ENCODE results near the gene GLRX5.
"Not testable (repeated sequence)": the region's sequence is repeated elsewhere in the genome, so short reads cannot be mapped to it uniquely, and the experiment has no call there.

GLRX5 gene

DNA sequence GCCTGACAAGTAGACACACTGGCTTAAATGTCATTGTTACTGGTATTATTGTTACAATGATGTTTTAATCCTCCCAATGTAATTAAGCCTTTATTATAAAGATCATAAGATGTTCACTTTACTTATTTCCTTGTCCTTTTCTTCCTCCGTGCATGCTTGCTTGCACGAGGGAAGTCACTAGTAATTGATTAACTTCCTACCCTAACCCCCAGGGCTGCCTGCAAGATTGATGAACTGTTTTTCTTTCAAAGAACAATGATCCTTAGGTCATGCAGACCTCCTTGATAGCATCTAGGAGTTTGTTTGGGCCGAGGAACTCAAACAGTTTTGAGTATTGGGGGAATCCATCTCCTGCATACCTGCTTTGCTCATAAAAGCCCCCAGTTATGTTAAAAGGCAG lies 43.0 kb downstream of the GLRX5 start:
- no peaks in the 10 kb centered on the region for H3K9me3 ChIP-seq (replicated peaks; ENCODE audit: low read length)
- H3K36me3 ChIP-seq (ENCODE audit: insufficient read depth, low read length) = no peaks in the 10 kb centered on the region
- no peaks in the 10 kb centered on the region for H3K4me1 ChIP-seq (ENCODE audit: control insufficient read depth, insufficient read depth, low read length)
- H3K4me3 ChIP-seq (ENCODE audit: low read length) = no peak overlapping the region
- no peaks in the 10 kb centered on the region for H3K27me3 ChIP-seq (ENCODE audit: control insufficient read depth, insufficient read depth, low read length)
- H3K9ac ChIP-seq (ENCODE audit: low read depth, low read length) = no peak overlapping the region
- H3K4me2 ChIP-seq (ENCODE audit: low read length) = no peak overlapping the region

GRCh38 chr14:95583836-95584617 lies 49.2 kb downstream of the GLRX5 start:
- H3K4me1 ChIP-seq (ENCODE audit: control insufficient read depth, insufficient read depth, low read length); H3K9ac ChIP-seq (ENCODE audit: low read depth, low read length); H3K36me3 ChIP-seq (ENCODE audit: insufficient read depth, low read length); H3K9me3 ChIP-seq (replicated peaks; ENCODE audit: low read length); H3K4me3 ChIP-seq (ENCODE audit: low read length); H3K27me3 ChIP-seq (ENCODE audit: control insufficient read depth, insufficient read depth, low read length); H3K4me2 ChIP-seq (ENCODE audit: low read length): not testable (repeated sequence)

DNA sequence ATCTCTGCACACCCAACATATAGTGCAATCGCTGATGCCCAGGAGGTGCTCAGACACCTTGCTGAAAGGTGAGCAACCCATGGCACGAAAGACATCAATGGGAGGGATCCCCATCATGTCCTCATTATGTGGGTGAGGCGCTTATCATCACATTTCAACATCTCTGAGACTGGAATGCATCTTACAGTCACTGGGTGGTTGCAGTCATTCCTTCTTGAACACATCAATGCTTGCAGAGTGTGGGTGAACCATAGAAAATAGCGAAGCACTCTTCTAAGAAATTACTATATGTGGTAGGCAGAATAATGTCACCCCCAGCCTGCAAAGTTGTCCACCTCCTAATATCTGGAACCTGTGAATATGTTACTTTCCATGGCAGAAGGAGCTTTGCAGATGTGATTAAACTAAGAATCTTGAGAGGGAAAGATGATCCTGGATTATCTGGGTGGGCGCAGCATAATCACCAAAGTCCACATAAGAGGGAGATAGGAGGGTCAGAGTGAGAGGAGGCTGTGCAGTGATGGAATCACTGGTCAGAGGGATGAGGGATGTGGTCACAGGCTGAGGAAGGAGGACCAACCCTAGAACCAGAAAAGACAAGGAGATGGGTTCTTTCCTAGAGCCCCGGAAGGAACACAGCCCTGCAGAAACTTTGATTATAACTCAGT lies 51.2 kb downstream of the GLRX5 start:
- no peak overlapping the region for H3K4me3 ChIP-seq (ENCODE audit: low read length)
- H3K4me2 ChIP-seq (ENCODE audit: low read length) = no peak overlapping the region
- H3K27me3 ChIP-seq (ENCODE audit: control insufficient read depth, insufficient read depth, low read length) = no peaks in the 10 kb centered on the region
- H3K4me1 ChIP-seq (ENCODE audit: control insufficient read depth, insufficient read depth, low read length) = no peaks in the 10 kb centered on the region
- H3K36me3 ChIP-seq (ENCODE audit: insufficient read depth, low read length) = no peaks in the 10 kb centered on the region
- no peaks in the 10 kb centered on the region for H3K9me3 ChIP-seq (replicated peaks; ENCODE audit: low read length)
- no peak overlapping the region for H3K9ac ChIP-seq (ENCODE audit: low read depth, low read length)

- H3K36me3 ChIP-seq (ENCODE audit: insufficient read depth, low read length); H3K4me3 ChIP-seq (ENCODE audit: low read length); H3K9me3 ChIP-seq (replicated peaks; ENCODE audit: low read length); H3K27me3 ChIP-seq (ENCODE audit: control insufficient read depth, insufficient read depth, low read length); H3K4me2 ChIP-seq (ENCODE audit: low read length); H3K9ac ChIP-seq (ENCODE audit: low read depth, low read length); H3K4me1 ChIP-seq (ENCODE audit: control insufficient read depth, insufficient read depth, low read length): not testable (repeated sequence)
These were observed 56.3 kb downstream of the GLRX5 start for GRCh38 chr14:95591182-95591581.

Small RNA genes lying within 50 kb of the gene (small RNA-seq; reads per million reads assigned to genes)
- 257 reads per million, percentile 98 among the genes with 10 or more reads in this experiment for gene SCARNA13
